MM.1S (cell line): ENCODE data around the gene CHST6.

ENCODE experiments used
- DNase-seq: peaks from one replicate; pipeline ENCODE4 v3.0.0-alpha.2; 2015
- H2AFZ ChIP-seq: fragments of 300-600 bp; sonication (generic); 2 replicates; pipeline ENCODE4 v1.6.0; 2016; ENCODE audit warnings: antibody characterized with exemption, low read length
- H3F3A ChIP-seq: fragments of 300-600 bp; sonication (generic); 2 replicates; pipeline ENCODE4 v1.6.1; 2016; ENCODE audit warnings: mild to moderate bottlenecking, antibody characterized with exemption, low read length, moderate library complexity, mixed read lengths; ENCODE audit not compliant: insufficient read depth
- H3K27ac ChIP-seq: fragments of 300-600 bp; sonication (generic); 2 replicates; pipeline ENCODE4 v1.5.1; 2016; ENCODE audit warnings: mild to moderate bottlenecking, low read length
- H3K27me3 ChIP-seq: fragments of 300-600 bp; sonication (generic); replicated peaks from 2 replicates; pipeline ENCODE4 v1.6.0; 2016; ENCODE audit warnings: low read length; ENCODE audit not compliant: insufficient read depth
- H3K36me3 ChIP-seq: fragments of 300-600 bp; sonication (generic); replicated peaks from 2 replicates; pipeline ENCODE4 v1.6.1; 2016; ENCODE audit warnings: mild to moderate bottlenecking, low read length, mixed read lengths; ENCODE audit not compliant: insufficient read depth
- H3K4me1 ChIP-seq: fragments of 300-600 bp; sonication (generic); 2 replicates; pipeline ENCODE4 v1.6.1; 2016; ENCODE audit warnings: low read length, mixed read lengths
- H3K4me2 ChIP-seq: fragments of 300-600 bp; sonication (generic); 2 replicates; pipeline ENCODE4 v1.6.0; 2016; ENCODE audit warnings: low read depth, low read length
- H3K4me3 ChIP-seq: fragments of 300-600 bp; sonication (generic); 2 replicates; pipeline ENCODE4 v1.5.1; 2016; ENCODE audit warnings: low read length, mixed read lengths
- H3K79me2 ChIP-seq: fragments of 300-600 bp; sonication (generic); 2 replicates; pipeline ENCODE4 v1.6.1; 2016; ENCODE audit warnings: mixed run types, low read length, mixed read lengths
- H3K9ac ChIP-seq: fragments of 300-600 bp; sonication (generic); 2 replicates; pipeline ENCODE4 v1.6.1; 2016; ENCODE audit warnings: low read length, mixed read lengths
- H3K9me2 ChIP-seq: fragments of 300-600 bp; sonication (generic); replicated peaks from 2 replicates; pipeline ENCODE4 v1.6.1; 2016; ENCODE audit warnings: mild to moderate bottlenecking, low read length, mixed read lengths; ENCODE audit not compliant: insufficient read depth
- H3K9me3 ChIP-seq: fragments of 300-600 bp; sonication (generic); replicated peaks from 2 replicates; pipeline ENCODE4 v1.6.1; 2016; ENCODE audit warnings: mild to moderate bottlenecking, low read length, mixed read lengths; ENCODE audit not compliant: insufficient read depth
- H4K20me1 ChIP-seq: fragments of 300-600 bp; sonication (generic); 2 replicates; pipeline ENCODE4 v1.6.1; 2016; ENCODE audit warnings: mild to moderate bottlenecking, low read length, moderate library complexity, mixed read lengths; ENCODE audit not compliant: insufficient read depth
- EZH2 ChIP-seq: fragments of 300-600 bp; sonication (generic); optimal IDR thresholded peaks from 2 replicates; pipeline ENCODE3; 2017; ENCODE audit warnings: low read depth, mild to moderate bottlenecking, antibody characterized with exemption, low read length, mixed read lengths
- EZH2phosphoT487 ChIP-seq: fragments of 300-600 bp; sonication (generic); IDR thresholded peaks from 2 replicates; pipeline ENCODE4 v1.6.1; 2018; ENCODE audit warnings: antibody characterized with exemption, low read length
- TF ChIP-seq, protein P1 (sequence below): fragments of 300-600 bp; sonication (generic); IDR thresholded peaks from 2 replicates; pipeline ENCODE4 v1.5.1; 2016; ENCODE audit warnings: antibody characterized with exemption, low read length, mixed read lengths

Gene CHST6

GRCh38 chr16:75482434-75483205 is 12.6 kb downstream of the CHST6 start:
- no peaks in the 10 kb centered on the region for H4K20me1 ChIP-seq
- no peaks in the 10 kb centered on the region for H3K9me3 ChIP-seq
- no peak overlapping the region for H3K27ac ChIP-seq
- no peak overlapping the region for H3K4me2 ChIP-seq
- DNase-seq: no peak
- 0 out of 2 replicates have a peak, but pooled peaks cover 14% of the 10 kb centered on the region for H3K4me1 ChIP-seq
- H3K4me3 ChIP-seq: no peak overlapping the region
- no peak overlapping the region for H3K9ac ChIP-seq
- H3K36me3 ChIP-seq: no peaks in the 10 kb centered on the region
- H2AFZ ChIP-seq: no peak overlapping the region
- TF ChIP-seq EZH2phosphoT487: no peak
- TF ChIP-seq, protein P1, sequence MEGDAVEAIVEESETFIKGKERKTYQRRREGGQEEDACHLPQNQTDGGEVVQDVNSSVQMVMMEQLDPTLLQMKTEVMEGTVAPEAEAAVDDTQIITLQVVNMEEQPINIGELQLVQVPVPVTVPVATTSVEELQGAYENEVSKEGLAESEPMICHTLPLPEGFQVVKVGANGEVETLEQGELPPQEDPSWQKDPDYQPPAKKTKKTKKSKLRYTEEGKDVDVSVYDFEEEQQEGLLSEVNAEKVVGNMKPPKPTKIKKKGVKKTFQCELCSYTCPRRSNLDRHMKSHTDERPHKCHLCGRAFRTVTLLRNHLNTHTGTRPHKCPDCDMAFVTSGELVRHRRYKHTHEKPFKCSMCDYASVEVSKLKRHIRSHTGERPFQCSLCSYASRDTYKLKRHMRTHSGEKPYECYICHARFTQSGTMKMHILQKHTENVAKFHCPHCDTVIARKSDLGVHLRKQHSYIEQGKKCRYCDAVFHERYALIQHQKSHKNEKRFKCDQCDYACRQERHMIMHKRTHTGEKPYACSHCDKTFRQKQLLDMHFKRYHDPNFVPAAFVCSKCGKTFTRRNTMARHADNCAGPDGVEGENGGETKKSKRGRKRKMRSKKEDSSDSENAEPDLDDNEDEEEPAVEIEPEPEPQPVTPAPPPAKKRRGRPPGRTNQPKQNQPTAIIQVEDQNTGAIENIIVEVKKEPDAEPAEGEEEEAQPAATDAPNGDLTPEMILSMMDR: no peak
- no peak for TF ChIP-seq EZH2
- H3K9me2 ChIP-seq: no peaks in the 10 kb centered on the region
- no peaks in the 10 kb centered on the region for H3F3A ChIP-seq
- H3K27me3 ChIP-seq: no peaks in the 10 kb centered on the region
- H3K79me2 ChIP-seq: no peaks in the 10 kb centered on the region

GRCh38 chr16:75481475-75481874 is 13.8 kb downstream of the CHST6 start:
- no peak overlapping the region for H3K9ac ChIP-seq
- H3K27me3 ChIP-seq: no peaks in the 10 kb centered on the region
- 0 out of 2 replicates have a peak, but pooled peaks cover 13% of the 10 kb centered on the region for H3K4me1 ChIP-seq
- H3K4me3 ChIP-seq: no peak overlapping the region
- no peak overlapping the region for H2AFZ ChIP-seq
- H4K20me1 ChIP-seq: no peaks in the 10 kb centered on the region
- no peaks in the 10 kb centered on the region for H3K9me2 ChIP-seq
- H3K27ac ChIP-seq: no peak overlapping the region
- H3K79me2 ChIP-seq: no peaks in the 10 kb centered on the region
- no peaks in the 10 kb centered on the region for H3K9me3 ChIP-seq
- DNase-seq: no peak
- no peak overlapping the region for H3K4me2 ChIP-seq
- H3F3A ChIP-seq: no peaks in the 10 kb centered on the region
- no peak for TF ChIP-seq EZH2
- TF ChIP-seq, protein P1: no peak
- no peak for TF ChIP-seq EZH2phosphoT487
- no peaks in the 10 kb centered on the region for H3K36me3 ChIP-seq

- H3K9me3 ChIP-seq: no peaks in the 10 kb centered on the region
- no peaks in the 10 kb centered on the region for H3K9me2 ChIP-seq
- no peak for DNase-seq
- TF ChIP-seq EZH2: no peak
- TF ChIP-seq, protein P1: no peak
- no peak for TF ChIP-seq EZH2phosphoT487
- H3K4me3 ChIP-seq: no peak overlapping the region
- H2AFZ ChIP-seq: no peak overlapping the region
- no peaks in the 10 kb centered on the region for H3F3A ChIP-seq
- no peaks in the 10 kb centered on the region for H3K4me1 ChIP-seq
- no peaks in the 10 kb centered on the region for H4K20me1 ChIP-seq
- no peak overlapping the region for H3K27ac ChIP-seq
- H3K36me3 ChIP-seq: no peaks in the 10 kb centered on the region
- H3K79me2 ChIP-seq: no peaks in the 10 kb centered on the region
- H3K9ac ChIP-seq: no peak overlapping the region
- H3K4me2 ChIP-seq: no peak overlapping the region
- H3K27me3 ChIP-seq: no peaks in the 10 kb centered on the region
Observed at GRCh38 chr16:75479421-75479990, 15.7 kb downstream of the CHST6 start.
